H1 (cell line): Measurements from ENCODE around the gene PCCA.

Experiments used
- BRCA1 ChIP-seq: IDR thresholded peaks from 2 replicates; pipeline ENCODE4 v1.6.1; 2012; ENCODE audit warnings: low read depth, low read length, improper control_type of control experiment
- E2F6 ChIP-seq: IDR thresholded peaks from 2 replicates; pipeline ENCODE4 v1.6.1; 2012; ENCODE audit warnings: inconsistent platforms
- POLR2AphosphoS5 ChIP-seq: IDR thresholded peaks from 2 replicates; pipeline ENCODE4 v1.6.1; 2011; ENCODE audit warnings: low read depth, low read length
- SIN3A ChIP-seq, 2 experiments: IDR thresholded peaks in 1 of 2; conservative IDR thresholded peaks in 1 of 2; 2 replicates each; pipeline ENCODE4 v1.6.1; 2011 to 2012; ENCODE audit warnings: low read length in 2 of 2, improper control_type of control experiment in 1 of 2, low read depth in 1 of 2, mild to moderate bottlenecking in 1 of 2
- SIRT6 ChIP-seq: IDR thresholded peaks from one replicate; pipeline ENCODE4 v1.7.1; 2012; ENCODE audit warnings: low read length, inconsistent platforms
- SRF ChIP-seq: IDR thresholded peaks from 2 replicates; pipeline ENCODE4 v1.6.1; 2011; ENCODE audit warnings: mild to moderate bottlenecking, low read depth, low read length, moderate library complexity
- TAF7 ChIP-seq: optimal IDR thresholded peaks from 2 replicates; pipeline ENCODE3; 2011; ENCODE audit warnings: low read depth, mild to moderate bottlenecking, inconsistent platforms, low read length, moderate library complexity, borderline replicate concordance

- no peak for TF ChIP-seq BRCA1
- no peak for TF ChIP-seq POLR2AphosphoS5
- no peak for TF ChIP-seq SRF
- no peak for TF ChIP-seq E2F6
- no peak for TF ChIP-seq TAF7
- TF ChIP-seq SIRT6, result no peak
- no peak for TF ChIP-seq SIN3A (conservative IDR thresholded peaks at IDR 0.05 in 1 of 2, IDR thresholded peaks at IDR 0.05 in 1 of 2; ENCODE audit: low read depth in 1 of 2, low read length in 2 of 2)
These were observed 25.6 kb upstream of the PCCA start for GRCh38 chr13:100063333-100063732.
